OCI-LY7 (cell line): ENCODE results near the gene GHRHR. TPM values are rescaled to one million over a fixed set of nuclear protein-coding genes. Genes with fewer than 3 reads are reported as not detected.

ENCODE experiments used
- BruUV-seq: library from RNA; stranded (reverse); fragments of 400-500 nt; replicated peaks from 2 replicates; lab custom pipeline; 2021; lab: Mats Ljungman, UMichigan
- CTCF ChIA-PET: fragments of 300-600 bp; sonication (Branson Sonifier 250); formaldehyde crosslinking; loops from one replicate; lab custom pipeline; 2022; ENCODE audit warnings: antibody characterized with exemption; ENCODE audit not compliant: unreplicated experiment; lab: Charles Lee
- POLR2A ChIA-PET: fragments of 300-600 bp; sonication (Branson Sonifier 250); formaldehyde crosslinking; loops from one replicate; lab custom pipeline; 2022; ENCODE audit warnings: antibody characterized with exemption; lab: Charles Lee
- DNase-seq: peaks from one replicate; pipeline ENCODE4 v3.0.0-alpha.2; 2015; ENCODE audit warnings: low spot score
- H2AFZ ChIP-seq: fragments of 200-600 bp; sonication (generic), shearing (Covaris generic); 2 replicates; pipeline ENCODE4 v1.6.1; 2014; ENCODE audit warnings: mild to moderate bottlenecking, antibody characterized with exemption, low read length, moderate library complexity
- H3K27ac ChIP-seq: fragments of 200-600 bp; sonication (generic); 2 replicates; pipeline ENCODE4 v1.5.1; 2014; ENCODE audit warnings: mixed run types, low read depth, mild to moderate bottlenecking, moderate library complexity, low read length, inconsistent platforms; ENCODE audit not compliant: poor library complexity, severe bottlenecking
- H3K36me3 ChIP-seq: fragments of 200-600 bp; sonication (generic); 2 replicates; pipeline ENCODE4 v1.6.1; 2014; ENCODE audit warnings: mild to moderate bottlenecking, antibody characterized with exemption, low read length, moderate library complexity, mixed read lengths; ENCODE audit not compliant: insufficient read depth
- H3K4me1 ChIP-seq: fragments of 200-600 bp; sonication (generic); 2 replicates; pipeline ENCODE4 v1.5.1; 2014; ENCODE audit warnings: mild to moderate bottlenecking, low read length; ENCODE audit not compliant: insufficient read depth, poor library complexity, severe bottlenecking
- H3K4me2 ChIP-seq: fragments of 200-600 bp; sonication (generic); 2 replicates; pipeline ENCODE4 v1.6.1; 2014; ENCODE audit warnings: mild to moderate bottlenecking, low read length
- H3K4me3 ChIP-seq: fragments of 200-600 bp; sonication (generic); 2 replicates; pipeline ENCODE4 v1.5.1; 2014; ENCODE audit warnings: mild to moderate bottlenecking, low read depth, low read length; ENCODE audit not compliant: poor library complexity, severe bottlenecking
- H3K79me2 ChIP-seq: fragments of 200-600 bp; sonication (generic); 2 replicates; pipeline ENCODE4 v1.6.1; 2016; ENCODE audit warnings: low read depth, mild to moderate bottlenecking, low read length, moderate library complexity, mixed read lengths; ENCODE audit not compliant: insufficient read depth
- H3K9me2 ChIP-seq: fragments of 200-600 bp; sonication (generic); 2 replicates; pipeline ENCODE4 v1.6.1; 2016; ENCODE audit warnings: mild to moderate bottlenecking, low read length, mixed read lengths; ENCODE audit not compliant: insufficient read depth
- H3K9me3 ChIP-seq: fragments of 200-600 bp; sonication (generic); 2 replicates; pipeline ENCODE4 v1.6.1; 2014; ENCODE audit warnings: mild to moderate bottlenecking, mixed run types, low read length, mixed read lengths
- H4K20me1 ChIP-seq: fragments of 200-600 bp; sonication (generic); 2 replicates; pipeline ENCODE4 v1.6.1; 2014; ENCODE audit warnings: mild to moderate bottlenecking, antibody characterized with exemption, low read length, moderate library complexity, mixed read lengths; ENCODE audit not compliant: insufficient read depth
- EZH2phosphoT487 ChIP-seq: fragments of 200-600 bp; sonication (generic); IDR thresholded peaks from 2 replicates; pipeline ENCODE4 v1.6.1; 2018; ENCODE audit warnings: low read depth, borderline replicate concordance, mild to moderate bottlenecking, mixed run types, antibody characterized with exemption, low read length, moderate library complexity, mixed read lengths
- intact Hi-C: fragments of 100-400 bp; cut with micrococcal nuclease; formaldehyde crosslinking; loops from one replicate; pipeline ENCODE4 v1.10.0; 2022; ENCODE audit not compliant: unreplicated experiment
- total RNA-seq, 2 experiments: library from RNA; depleted of rRNA in 1 of 2; stranded (reverse); fragments of >200 nt in 1 of 2; shearing (Covaris generic) in 1 of 2; gene quantifications; 2 replicates each; pipeline ENCODE4 v1.2.3, GENCODE V29; 2014 to 2022
- TF ChIP-seq, protein P1 (sequence below): fragments of 200-600 bp; sonication (generic); conservative IDR thresholded peaks from 2 replicates; pipeline ENCODE4 v1.5.1; 2014; ENCODE audit warnings: mild to moderate bottlenecking, antibody characterized with exemption, low read length, moderate library complexity, mixed read lengths

Gene GHRHR
- total RNA-seq, 2 experiments from 2014 or later, result not detected

DNA sequence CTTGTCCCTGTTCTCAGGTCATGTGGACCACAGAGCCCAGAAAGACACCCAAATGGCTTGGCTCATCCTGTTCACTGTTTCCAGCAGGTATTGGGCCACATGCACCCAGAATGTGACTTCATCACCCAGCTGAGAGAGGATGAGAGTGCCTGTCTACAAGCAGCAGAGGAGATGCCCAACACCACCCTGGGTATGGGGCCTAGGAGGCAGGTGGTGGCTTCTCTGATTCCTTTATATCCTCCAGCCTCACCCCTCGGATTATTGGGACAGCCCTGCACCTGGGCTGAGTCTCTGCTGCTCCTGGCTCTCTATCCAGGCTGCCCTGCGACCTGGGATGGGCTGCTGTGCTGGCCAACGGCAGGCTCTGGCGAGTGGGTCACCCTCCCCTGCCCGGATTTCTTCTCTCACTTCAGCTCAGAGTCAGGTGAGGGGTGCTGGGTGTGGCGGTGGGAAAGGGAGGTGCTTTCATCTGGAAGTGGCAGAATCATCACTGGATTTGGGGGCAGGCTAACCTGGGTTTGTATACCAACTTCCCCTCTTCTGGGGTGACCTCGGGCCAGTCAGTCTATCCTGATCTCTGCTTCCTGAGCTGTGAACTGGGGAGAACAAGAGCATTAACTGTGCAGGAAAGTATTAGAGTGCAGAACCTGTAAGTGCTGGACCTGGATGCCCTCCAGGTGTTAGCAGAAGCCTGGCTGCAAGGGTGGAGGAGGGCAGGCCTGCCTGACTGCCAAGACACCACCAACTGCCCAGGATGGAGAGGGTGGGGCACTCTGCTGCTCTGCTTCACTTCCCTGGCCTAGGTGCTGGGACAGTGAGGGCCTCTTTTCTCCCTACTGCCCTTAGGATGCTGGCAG lies 5.2 kb downstream of the GHRHR start:
- intact Hi-C loops, result no loop called here
- TF ChIP-seq, protein P1, sequence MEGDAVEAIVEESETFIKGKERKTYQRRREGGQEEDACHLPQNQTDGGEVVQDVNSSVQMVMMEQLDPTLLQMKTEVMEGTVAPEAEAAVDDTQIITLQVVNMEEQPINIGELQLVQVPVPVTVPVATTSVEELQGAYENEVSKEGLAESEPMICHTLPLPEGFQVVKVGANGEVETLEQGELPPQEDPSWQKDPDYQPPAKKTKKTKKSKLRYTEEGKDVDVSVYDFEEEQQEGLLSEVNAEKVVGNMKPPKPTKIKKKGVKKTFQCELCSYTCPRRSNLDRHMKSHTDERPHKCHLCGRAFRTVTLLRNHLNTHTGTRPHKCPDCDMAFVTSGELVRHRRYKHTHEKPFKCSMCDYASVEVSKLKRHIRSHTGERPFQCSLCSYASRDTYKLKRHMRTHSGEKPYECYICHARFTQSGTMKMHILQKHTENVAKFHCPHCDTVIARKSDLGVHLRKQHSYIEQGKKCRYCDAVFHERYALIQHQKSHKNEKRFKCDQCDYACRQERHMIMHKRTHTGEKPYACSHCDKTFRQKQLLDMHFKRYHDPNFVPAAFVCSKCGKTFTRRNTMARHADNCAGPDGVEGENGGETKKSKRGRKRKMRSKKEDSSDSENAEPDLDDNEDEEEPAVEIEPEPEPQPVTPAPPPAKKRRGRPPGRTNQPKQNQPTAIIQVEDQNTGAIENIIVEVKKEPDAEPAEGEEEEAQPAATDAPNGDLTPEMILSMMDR, result no peak
- TF ChIP-seq EZH2phosphoT487, result no peak
- Histone ChIP-seq H3K4me3 (no peak overlapping the region), H2AFZ (no peak overlapping the region), H3K4me1 (peaks cover 34% of the 10 kb centered on the region), H3K9me3 (no peaks in the 10 kb centered on the region), H4K20me1 (no peaks in the 10 kb centered on the region), H3K9me2 (no peaks in the 10 kb centered on the region), H3K79me2 (no peaks in the 10 kb centered on the region), H3K27ac (no peak overlapping the region), H3K36me3 (no peaks in the 10 kb centered on the region), H3K4me2 (peak overlapping the region; percentile 17; the same call in 1 of the 2 replicates)
- POLR2A ChIA-PET, result no interaction called here
- CTCF ChIA-PET, result interaction anchor here (1.2 kb wide), 1 partner anchor 197 kb away, joined by 3 read pairs; no protein-coding TSS in a partner anchor
- BruUV-seq, result no TSS peak
- DNase-seq, result no peak

DNA sequence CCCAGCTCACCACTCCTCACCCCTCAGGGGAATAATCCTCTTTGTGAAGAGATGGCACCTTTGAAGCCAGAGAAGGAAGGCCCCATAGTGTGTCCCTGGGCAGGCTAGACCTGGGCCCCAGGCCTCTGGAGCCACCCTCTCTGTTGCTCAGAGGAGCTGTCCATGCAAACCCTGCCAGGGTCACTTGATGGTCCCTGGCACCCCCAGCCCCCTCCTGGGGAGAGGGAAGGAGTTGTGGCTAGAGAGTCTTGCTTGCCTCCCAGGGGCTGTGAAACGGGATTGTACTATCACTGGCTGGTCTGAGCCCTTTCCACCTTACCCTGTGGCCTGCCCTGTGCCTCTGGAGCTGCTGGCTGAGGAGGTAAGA lies 5.8 kb downstream of the GHRHR start:
- intact Hi-C loops, result no loop called here
- no TSS peak for BruUV-seq
- Histone ChIP-seq H3K4me1 (peaks cover 40% of the 10 kb centered on the region), H4K20me1 (no peaks in the 10 kb centered on the region), H3K79me2 (no peaks in the 10 kb centered on the region), H3K4me2 (no peak overlapping the region), H3K27ac (no peak overlapping the region), H3K4me3 (no peak overlapping the region), H3K9me2 (no peaks in the 10 kb centered on the region), H3K9me3 (no peaks in the 10 kb centered on the region), H2AFZ (no peak overlapping the region), H3K36me3 (no peaks in the 10 kb centered on the region)
- POLR2A ChIA-PET, result no interaction called here
- CTCF ChIA-PET, result no interaction called here
- no peak for DNase-seq
- TF ChIP-seq, protein P1, result no peak
- TF ChIP-seq EZH2phosphoT487, result no peak

DNA sequence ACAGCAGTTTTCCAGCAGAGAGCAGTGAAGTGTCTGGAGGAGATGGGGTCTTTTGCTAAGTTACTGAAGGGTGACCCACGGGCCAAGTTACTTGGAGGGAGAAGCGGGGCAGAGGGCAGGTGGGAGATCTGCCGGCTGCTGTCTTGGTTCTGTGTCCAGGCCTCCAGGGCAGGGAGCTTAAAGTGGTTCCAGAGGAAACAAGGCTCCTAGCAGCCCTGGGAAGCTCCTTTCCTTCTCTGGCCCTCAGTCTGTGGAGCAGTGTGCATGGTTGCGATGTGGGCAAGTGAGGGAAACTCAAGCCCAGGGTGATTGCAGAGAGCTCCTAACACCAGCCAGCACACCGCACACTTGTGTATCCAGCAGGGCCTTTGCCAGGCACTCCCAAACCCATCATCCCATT lies 6.3 kb downstream of the GHRHR start:
- Histone ChIP-seq H3K27ac (no peak overlapping the region), H3K9me2 (no peaks in the 10 kb centered on the region), H3K79me2 (no peaks in the 10 kb centered on the region), H4K20me1 (no peaks in the 10 kb centered on the region), H3K9me3 (no peaks in the 10 kb centered on the region), H3K4me3 (no peak overlapping the region), H2AFZ (no peak overlapping the region), H3K36me3 (no peaks in the 10 kb centered on the region), H3K4me1 (peaks cover 45% of the 10 kb centered on the region), H3K4me2 (no peak overlapping the region)
- no peak for TF ChIP-seq EZH2phosphoT487
- TF ChIP-seq, protein P1, result no peak
- POLR2A ChIA-PET, result interaction anchor here (0.6 kb wide), 1 partner anchor 630 kb away, joined by 4 read pairs; no protein-coding TSS in a partner anchor
- DNase-seq, result no peak
- BruUV-seq, result no TSS peak
- CTCF ChIA-PET, result interaction anchor here (0.9 to 1.1 kb wide), 2 partner anchors 14 to 103 kb away, joined by 3 read pairs; no protein-coding TSS in a partner anchor
- intact Hi-C loops, result no loop called here
